T-helper 22 cell (primary cell): ENCODE data around the gene UBE2R2.
"Not testable (repeated sequence)": the region's sequence is repeated elsewhere in the genome, so short reads cannot be mapped to it uniquely, and the experiment has no call there.

Source experiments
- DNase-seq: peaks from one replicate; pipeline ENCODE4 v3.0.0-alpha.2; 2020; ENCODE audit warnings: low read depth

UBE2R2 gene

DNA sequence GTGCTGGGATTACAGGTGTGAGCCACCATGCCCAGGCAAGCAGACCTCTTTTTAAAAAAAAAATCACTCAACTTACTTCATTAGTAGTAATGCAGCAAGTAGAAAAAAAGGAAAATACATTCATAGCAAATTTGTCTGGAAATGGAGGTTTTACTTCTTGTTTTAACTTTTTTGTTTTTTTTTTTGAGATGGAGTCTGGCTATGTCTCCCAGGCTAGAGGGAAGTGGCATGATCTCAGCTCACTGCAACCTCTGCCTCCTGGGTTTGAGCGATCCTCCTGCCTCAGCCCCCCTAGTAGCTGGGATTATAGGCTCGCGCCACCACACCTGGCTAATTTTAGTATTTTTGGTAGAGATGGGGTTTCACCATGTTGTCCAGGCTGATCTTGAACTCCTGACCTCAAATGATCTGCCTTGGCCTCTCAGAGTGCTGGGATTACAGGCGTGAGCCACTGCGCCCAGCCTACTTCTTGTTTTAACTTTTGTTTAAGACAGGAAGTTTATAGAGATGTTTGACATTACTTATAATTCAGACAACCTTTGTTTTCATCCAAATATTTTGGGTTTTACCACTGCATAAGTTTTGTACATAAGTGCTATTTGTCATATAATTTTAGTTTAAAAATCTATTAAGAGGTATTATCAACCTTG, 26.5 kb downstream of the UBE2R2 start:
- DNase-seq, result no peak

- no peak for DNase-seq
Measured at GRCh38 chr9:33846231-33846630, 29.3 kb downstream of the UBE2R2 start.

DNA sequence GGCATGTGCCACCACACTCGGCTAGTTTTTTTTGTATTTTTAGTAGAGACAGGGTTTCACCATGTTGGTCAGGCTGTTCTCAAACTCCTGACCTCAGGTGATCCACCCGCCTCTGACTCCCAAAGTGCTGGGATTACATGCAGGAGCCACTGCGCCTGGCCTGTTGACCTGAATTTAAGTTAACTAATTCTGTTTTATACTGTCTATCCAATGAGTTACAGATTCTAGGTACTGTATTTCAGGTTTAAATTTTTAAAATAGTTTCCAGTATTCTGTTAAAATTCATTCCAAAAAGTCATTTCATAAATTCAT, 30.9 kb downstream of the UBE2R2 start:
- DNase-seq, result not testable (repeated sequence)

DNA sequence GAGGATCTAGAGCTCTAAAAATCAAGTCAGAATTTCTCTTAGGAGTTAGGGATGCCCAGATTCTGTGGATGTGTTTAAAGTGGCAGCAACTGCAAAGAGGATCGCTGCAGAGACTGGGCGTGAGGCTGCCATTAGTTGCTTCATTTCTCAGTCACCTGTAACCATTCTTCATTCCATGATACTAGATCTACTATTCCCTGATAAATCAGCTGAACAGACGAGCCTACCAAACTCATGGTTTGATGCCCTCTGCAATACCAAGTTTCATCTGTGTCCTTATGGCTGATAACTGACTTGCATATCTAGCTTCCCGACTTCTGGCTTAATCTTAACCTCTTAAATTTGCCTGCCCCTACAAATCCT, 33.3 kb downstream of the UBE2R2 start:
- DNase-seq, result no peak

GRCh38 chr9:33850677-33851076, 33.7 kb downstream of the UBE2R2 start:
- DNase-seq, result no peak

DNA sequence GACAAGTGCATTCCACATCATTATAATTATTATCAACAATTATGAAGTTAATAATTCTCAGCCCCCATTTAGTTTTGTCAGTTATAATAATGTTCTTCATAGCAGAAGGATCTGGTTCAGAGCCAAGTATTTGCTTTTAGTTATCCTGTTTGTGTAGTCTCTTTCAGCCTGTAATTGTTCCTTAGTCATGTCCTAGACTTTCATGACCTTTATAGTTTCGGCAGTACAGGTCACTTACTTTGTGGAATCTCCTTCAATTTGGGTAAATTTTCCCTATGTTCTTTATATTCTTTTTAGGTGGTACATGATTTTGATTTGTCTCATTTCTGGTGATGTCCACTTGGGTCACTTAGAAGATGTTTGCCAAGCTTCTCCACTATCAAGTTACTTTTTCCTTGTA, 34.3 kb downstream of the UBE2R2 start:
- no peak for DNase-seq

DNA sequence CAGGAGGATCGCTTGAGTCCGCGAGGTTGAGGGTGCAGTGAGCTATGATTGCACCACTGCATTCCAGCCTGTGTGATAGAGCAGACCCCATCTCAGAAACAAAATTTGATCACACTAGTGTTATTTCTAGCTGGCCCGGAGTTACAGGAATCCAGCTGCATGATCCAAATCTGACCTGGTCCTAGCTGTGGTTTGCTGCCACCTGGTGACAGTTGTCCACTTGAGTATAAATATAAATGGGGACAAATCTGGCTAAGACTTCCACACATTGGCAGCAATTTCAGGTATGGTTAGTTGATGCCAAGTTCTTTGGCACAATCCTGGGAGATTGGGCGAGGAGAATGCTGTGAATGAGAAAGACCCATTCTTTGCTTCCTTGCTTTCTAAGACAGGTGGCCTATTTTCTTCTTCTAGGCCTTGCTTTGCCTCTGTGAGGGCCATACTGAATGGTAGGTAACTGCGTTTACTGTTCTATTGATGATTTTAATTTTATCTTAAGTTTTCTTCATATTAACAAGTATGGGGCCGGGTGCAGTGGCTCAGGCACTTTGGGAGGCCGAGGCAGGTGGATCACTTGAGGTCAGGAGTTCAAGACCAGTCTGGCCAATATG, 35.4 kb downstream of the UBE2R2 start:
- peak; percentile 23 for DNase-seq

DNA sequence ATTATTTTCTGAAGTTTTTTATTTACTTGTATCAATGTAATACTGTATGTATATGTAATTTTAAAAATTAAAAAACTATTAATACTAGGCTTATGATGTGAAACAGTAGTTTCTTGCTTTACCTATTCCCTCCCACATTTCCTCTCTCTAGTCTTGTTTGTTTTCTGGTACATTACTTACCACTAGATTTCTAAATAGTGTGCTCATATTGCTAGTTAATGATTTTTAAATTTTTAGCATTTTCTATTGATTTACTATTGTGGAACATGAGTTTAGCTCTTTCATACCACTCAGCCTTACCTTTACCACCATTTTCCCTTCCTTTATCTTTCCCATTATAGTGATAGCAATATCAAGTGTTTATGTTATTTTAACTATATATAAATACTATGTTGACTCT, 39.3 kb downstream of the UBE2R2 start:
- DNase-seq, result no peak

GRCh38 chr9:33858423-33858822, 41.5 kb downstream of the UBE2R2 start:
- no peak for DNase-seq

DNA sequence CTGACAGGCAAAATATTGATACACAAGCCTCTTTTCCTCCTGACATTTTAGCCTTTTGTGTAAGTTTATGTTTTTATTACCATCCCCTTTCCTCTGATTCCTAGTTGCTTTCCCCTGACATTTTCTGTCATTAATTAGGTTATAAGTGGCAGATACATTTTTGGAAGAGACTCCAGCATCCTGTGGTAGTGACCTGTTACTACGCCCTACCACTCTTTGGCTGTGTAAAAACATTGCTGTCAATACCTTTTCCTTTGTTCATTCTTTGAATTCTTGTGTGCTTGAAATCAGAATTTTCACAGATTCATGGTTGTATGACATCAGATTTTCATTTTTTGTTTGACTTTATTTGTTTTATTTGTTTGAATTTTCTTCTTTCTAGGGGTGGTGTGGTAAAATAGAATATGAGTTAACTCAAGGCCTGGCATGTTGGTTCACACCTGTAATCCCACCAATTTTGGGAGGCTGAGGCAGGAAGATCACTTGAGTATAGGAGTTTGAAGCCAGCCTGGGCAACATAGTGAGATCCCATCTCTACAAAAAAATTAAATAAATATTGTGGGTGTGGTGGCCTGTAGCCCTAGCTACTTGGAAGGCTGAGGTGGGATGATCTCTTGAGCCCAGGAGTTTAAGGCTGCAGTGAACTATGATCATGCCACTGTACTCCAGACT, 43.4 kb downstream of the UBE2R2 start:
- DNase-seq, result no peak

- no peak for DNase-seq
Measured at GRCh38 chr9:33861917-33862453, 45.0 kb downstream of the UBE2R2 start.

- DNase-seq, result not testable (repeated sequence)
Measured at GRCh38 chr9:33863027-33863426, 46.1 kb downstream of the UBE2R2 start.

DNA sequence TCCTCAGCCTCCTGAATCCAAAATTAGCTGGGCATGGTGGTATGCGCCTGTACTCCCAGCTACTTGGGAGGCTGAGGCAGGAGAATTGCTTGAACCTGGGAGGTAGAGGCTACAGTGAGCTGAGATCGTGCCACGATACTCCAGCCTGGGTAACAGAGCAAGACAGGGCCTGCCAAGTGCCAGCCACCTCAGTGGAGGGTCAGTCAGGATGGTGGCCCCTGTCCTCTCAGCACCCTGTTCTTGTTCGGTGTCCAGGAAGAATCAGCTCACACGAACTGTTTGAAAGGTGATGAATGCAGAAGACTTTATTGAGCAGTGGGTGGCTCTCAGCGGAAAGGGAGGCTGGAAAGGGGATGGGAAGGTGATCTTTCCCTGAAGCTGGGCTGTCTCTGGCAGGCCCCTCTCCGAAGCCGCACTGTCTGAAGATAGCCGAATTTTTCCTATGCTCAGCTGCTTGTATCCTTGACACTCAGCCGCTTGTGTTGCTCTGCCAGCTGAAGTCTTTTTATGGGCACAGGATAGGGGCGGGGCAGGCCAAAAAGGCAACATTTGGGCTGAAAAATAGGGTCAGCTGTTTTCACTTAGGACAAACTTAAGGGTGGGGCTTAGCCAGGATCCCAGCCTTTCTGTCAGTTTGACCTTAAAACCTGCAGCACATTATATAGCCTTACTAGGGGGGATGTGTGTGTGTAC, 50.9 kb downstream of the UBE2R2 start:
- no peak for DNase-seq

GRCh38 chr9:33868440-33868973, 51.5 kb downstream of the UBE2R2 start:
- DNase-seq, result no peak

DNA sequence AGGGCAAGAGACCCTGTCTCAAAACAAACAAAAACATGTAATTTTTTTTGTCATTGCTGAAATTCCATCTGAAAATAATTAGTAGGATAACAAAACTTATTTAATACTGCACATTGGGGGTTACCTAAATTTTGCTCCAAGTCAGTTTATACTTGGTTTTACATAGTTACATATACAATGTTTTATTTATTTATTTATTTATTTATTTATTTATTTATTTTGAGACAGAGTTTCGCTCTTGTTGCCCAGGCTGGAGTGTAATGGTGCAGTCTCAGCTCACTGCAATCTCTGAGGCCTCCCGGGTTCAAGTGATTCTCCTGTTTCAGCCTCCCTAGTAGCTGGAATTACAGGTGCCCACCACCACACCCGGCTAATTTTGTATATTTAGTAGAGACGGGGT, 52.3 kb downstream of the UBE2R2 start:
- DNase-seq, result not testable (repeated sequence)

DNA sequence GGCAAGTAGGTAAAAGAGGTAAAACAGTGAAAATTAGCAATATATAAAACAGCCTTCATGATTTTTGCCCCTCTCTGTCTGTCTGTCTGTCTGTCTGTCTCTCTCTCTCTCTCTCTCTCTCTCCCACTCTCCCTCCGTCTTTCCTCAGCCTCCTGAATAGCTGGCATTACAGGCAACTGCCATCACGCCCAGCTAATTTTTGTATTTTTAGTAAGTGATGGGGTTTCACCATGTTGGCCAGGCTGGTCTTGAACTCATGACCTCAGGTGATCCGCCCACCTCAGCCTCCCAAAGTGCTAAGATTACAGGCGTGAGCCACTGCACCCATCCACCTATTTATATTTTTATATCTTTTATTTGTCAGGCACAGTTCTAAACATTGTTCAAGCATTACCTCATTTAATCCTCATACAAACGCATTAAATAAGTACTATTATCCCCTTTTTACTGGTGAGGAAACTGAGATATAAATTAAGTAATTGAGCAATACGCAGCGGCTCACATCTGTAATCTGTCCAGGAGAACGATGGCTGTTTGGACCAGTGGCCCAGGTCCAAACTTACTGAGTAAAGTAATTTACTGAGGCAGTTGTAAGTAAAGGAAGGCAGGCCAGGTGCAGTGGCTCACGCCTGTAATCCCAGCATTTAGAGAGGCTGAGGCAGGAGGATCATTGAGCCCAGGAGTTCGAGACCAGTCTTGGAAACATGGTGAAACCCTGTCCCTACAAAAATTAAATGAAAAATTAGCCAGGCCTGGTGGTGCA, 60.9 kb downstream of the UBE2R2 start:
- no peak for DNase-seq

DNA sequence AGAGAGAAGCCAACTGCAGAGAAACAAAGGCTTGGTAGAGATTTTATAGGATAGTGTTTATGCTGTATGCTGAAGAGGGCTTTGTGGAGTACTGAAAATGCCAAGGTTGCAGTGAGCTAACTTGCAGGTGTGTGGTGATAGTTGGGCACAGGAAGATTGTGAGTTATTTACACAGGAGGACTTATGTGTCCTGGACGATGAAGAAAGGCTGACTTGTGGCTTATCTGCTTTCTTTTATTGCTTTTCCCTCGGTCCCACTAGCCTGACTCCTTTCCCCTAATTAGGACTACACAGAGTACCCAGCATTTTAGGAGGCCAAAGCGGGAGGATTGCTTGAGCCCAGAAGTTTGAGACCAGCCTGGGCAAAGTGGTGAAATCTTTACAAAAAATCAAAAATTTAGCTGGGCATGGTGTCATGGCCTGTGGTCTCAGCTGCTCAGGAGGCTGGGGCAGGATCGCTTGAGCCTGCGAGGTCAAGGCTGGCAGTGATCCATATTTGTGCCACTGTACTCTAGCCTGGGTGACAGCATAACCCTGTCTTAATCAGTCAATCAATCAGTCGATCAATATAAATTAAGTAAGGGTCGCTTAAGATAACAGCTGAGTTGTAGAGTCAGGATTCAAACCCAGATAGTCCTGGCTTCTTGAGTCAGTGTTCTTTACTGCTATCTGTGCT, 61.9 kb downstream of the UBE2R2 start:
- DNase-seq, result no peak

- no peak for DNase-seq
Measured at GRCh38 chr9:33880211-33881089, 63.5 kb downstream of the UBE2R2 start.

- no peak for DNase-seq
Measured at GRCh38 chr9:33881635-33882034, 64.7 kb downstream of the UBE2R2 start.
